ENCODE data around the gene LOXL1.

The LOXL1 gene

DNA sequence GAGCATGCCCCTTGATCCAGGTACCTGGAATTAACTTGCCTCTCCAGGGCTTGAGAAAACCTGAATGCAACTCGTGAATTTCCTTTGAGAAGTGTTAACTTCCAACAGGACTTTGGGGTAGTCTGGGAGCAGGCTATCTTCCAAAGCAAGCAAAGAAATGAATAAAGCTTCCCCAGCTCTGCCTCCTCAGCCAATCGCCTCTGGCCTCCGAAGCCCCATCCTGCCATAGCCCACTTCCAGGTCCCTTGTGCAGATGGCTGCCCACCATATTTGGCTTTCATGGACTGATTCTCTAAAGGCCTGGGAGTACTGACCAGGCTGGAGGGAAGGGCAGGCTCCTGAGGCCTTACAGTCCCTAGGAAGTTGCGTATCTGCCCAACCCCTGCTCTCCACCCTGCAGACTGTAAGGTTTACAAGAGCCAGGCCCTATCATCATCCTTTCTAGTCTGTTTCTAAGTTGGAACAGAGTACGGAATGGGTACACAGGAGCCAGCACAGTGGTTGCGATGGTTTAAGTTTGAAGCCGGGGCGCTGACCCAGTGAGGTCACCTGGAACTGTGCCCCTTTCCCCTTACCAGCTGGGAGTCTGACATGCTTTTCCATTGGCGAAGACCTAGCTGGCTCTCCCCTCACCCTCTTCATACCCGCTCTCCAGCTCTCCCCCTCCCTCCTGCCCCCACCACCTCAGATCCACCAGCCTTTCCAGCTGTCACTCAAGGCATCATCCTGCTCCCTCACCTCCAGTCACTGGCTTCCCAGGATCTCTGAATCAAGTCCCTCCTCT is 67.1 kb downstream of the LOXL1 start:
- no peak for DNase-seq (ENCODE audit: low spot score)
- H3K27ac ChIP-seq, result peak overlapping the region; percentile 90
- ChIA-PET POLR2A (ENCODE audit: low non-redundant PET) (no interaction called here), CTCF (interaction anchor here (0.5 to 2.5 kb wide), 6 partner anchors 10 to 67 kb away, joined by 3 to 8 read pairs (median 4); partner anchors contain the start of gene LOXL1)
- TF ChIP-seq, protein P1, sequence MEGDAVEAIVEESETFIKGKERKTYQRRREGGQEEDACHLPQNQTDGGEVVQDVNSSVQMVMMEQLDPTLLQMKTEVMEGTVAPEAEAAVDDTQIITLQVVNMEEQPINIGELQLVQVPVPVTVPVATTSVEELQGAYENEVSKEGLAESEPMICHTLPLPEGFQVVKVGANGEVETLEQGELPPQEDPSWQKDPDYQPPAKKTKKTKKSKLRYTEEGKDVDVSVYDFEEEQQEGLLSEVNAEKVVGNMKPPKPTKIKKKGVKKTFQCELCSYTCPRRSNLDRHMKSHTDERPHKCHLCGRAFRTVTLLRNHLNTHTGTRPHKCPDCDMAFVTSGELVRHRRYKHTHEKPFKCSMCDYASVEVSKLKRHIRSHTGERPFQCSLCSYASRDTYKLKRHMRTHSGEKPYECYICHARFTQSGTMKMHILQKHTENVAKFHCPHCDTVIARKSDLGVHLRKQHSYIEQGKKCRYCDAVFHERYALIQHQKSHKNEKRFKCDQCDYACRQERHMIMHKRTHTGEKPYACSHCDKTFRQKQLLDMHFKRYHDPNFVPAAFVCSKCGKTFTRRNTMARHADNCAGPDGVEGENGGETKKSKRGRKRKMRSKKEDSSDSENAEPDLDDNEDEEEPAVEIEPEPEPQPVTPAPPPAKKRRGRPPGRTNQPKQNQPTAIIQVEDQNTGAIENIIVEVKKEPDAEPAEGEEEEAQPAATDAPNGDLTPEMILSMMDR (conservative IDR thresholded peaks at IDR 0.05; ENCODE audit: low read depth), result no peak

DNA sequence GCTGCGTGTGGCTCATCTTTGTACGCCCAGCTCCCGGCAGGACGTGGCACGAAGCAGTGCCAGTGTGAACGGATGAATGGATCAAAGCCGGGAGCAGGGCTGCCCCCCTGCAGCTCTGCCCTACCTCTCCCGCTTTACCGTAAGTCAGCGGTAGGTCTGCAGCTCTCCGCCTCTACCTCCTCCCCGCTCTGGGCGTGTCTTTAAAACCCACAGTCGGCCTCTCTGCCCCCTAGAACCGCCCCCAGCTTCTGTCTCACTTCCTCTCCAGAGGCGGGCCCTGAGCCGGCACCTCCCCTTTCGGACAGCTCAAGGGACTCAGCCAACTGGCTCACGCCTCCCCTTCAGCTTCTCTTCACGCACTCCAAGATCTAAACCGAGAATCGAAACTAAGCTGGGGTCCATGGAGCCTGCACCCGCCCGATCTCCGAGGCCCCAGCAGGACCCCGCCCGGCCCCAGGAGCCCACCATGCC is 68.2 kb downstream of the LOXL1 start, which contains the start of gene PML:
Gene PML, plus strand, starts transcription at position 304 of the 471 bp plus-strand sequence. Its CDS starts 97 bp downstream, at position 401.
- ChIA-PET CTCF (interaction anchor here (0.5 to 2.5 kb wide), 7 partner anchors 11 to 1779 kb away, joined by 3 to 8 read pairs (median 3); partner anchors contain the start of gene LOXL1), POLR2A (ENCODE audit: low non-redundant PET) (interaction anchor here (0.5 to 1.2 kb wide), 4 partner anchors 9 to 360 kb away, joined by 3 to 4 read pairs (median 3); no protein-coding TSS in a partner anchor)
- peak; percentile 97 for DNase-seq (ENCODE audit: low spot score)
- TF ChIP-seq, protein P1 (conservative IDR thresholded peaks at IDR 0.05; ENCODE audit: low read depth), result no peak
- H3K27ac ChIP-seq, result peak within 1 kb of the TSS; percentile 90

DNA sequence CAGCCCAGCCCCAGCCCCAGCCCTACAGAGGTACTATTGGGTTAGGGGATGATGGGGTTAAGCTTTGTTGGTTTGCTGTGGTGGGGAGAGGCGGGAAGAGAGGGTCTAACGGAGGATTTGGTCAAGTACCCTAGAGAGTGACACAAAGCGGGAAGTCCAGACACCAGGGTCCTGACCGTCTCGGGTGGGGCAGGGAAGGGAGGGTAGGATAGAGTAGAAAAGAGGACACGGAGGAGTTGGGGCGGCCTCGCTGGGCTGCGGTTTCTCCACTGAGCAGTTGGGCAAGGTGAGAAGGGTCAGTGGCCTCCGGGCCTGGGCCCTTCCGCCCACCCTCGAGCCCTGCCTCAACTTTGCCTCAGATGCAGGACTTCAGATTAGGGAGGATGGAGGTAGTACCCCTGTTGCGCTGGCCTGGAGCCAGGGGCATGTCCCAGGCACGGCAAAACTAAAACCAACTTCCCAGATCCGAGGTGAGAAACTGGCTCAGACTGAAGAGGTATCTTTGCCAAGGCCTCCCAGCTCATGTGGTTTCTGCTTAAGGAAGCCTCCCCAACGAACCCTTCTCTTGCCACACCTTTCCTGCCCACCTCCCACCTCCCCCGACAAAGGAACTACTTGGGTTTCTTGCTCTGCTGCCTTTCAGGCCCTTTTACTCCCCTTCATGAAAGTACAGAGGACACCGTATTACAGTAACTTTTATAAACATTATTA is 68.8 kb downstream of the LOXL1 start:
- CTCF ChIA-PET, result interaction anchor here (0.5 to 2.5 kb wide), 6 partner anchors 10 to 1779 kb away, joined by 3 to 8 read pairs (median 3); partner anchors contain the start of gene LOXL1
- POLR2A ChIA-PET (ENCODE audit: low non-redundant PET), result interaction anchor here (0.5 to 1.2 kb wide), 3 partner anchors 9 to 361 kb away, joined by 3 to 4 read pairs (median 3); no protein-coding TSS in a partner anchor
- no peak for DNase-seq (ENCODE audit: low spot score)
- peak overlapping the region; percentile 90 for H3K27ac ChIP-seq
- TF ChIP-seq, protein P1 (conservative IDR thresholded peaks at IDR 0.05; ENCODE audit: low read depth), result no peak

DNA sequence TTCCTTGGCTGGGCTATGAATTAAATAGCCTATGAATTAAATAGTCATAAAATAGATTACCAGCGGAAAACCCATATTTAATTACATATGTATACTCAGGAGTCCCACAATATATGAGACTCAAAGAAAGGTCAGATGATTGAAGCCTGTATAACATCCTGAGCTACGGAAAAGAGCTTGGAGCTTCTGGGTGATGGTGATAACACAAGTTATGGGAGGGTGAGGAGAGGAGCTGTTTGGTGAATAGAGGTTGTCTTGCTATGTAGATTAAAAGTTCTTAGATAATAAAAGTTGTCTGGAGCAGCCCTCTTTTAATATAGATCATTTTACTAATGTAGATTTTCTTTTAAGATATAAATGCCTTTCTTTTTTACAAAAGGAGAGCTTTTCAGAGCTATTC is 70.0 kb downstream of the LOXL1 start:
- ChIA-PET CTCF (interaction anchor here (0.5 to 2.5 kb wide), 2 partner anchors 23 to 1397 kb away, joined by 3 to 8 read pairs; no protein-coding TSS in a partner anchor), POLR2A (ENCODE audit: low non-redundant PET) (no interaction called here)
- TF ChIP-seq, protein P1 (conservative IDR thresholded peaks at IDR 0.05; ENCODE audit: low read depth), result no peak
- no peak for DNase-seq (ENCODE audit: low spot score)
- H3K27ac ChIP-seq, result no peak overlapping the region

DNA sequence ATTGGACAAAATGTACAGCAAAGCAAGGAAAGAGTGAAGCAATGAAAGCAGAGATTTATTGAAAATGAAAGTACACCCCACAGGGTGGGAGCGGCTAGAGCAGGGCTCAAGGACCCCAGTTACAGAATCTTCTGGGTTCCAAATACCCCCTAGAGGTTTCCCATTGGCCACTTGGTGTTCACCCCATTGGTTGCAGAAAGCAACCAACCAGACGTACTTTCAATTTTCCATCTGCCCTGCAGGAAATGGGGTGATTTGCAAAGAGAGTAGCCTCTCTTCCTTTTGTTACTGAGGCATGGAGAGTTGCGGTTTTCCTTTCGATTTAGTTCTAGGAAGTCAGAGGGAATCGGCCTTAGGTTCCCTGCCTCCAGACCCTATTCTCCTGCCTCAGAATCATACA is 70.7 kb downstream of the LOXL1 start:
- CTCF ChIA-PET, result no interaction called here
- TF ChIP-seq, protein P1 (conservative IDR thresholded peaks at IDR 0.05; ENCODE audit: low read depth), result no peak
- DNase-seq (ENCODE audit: low spot score), result no peak
- POLR2A ChIA-PET (ENCODE audit: low non-redundant PET), result no interaction called here
- H3K27ac ChIP-seq, result no peak overlapping the region

DNA sequence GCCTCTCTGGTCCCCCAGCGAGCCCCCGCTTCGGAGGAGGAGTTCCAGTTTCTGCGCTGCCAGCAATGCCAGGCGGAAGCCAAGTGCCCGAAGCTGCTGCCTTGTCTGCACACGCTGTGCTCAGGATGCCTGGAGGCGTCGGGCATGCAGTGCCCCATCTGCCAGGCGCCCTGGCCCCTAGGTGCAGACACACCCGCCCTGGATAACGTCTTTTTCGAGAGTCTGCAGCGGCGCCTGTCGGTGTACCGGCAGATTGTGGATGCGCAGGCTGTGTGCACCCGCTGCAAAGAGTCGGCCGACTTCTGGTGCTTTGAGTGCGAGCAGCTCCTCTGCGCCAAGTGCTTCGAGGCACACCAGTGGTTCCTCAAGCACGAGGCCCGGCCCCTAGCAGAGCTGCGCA is 71.7 kb downstream of the LOXL1 start:
- TF ChIP-seq, protein P1 (conservative IDR thresholded peaks at IDR 0.05; ENCODE audit: low read depth), result no peak
- CTCF ChIA-PET, result interaction anchor here (0.7 kb wide), 1 partner anchor 10 kb away, joined by 3 read pairs; no protein-coding TSS in a partner anchor
- H3K27ac ChIP-seq, result peak overlapping the region; percentile 14
- no peak for DNase-seq (ENCODE audit: low spot score)
- POLR2A ChIA-PET (ENCODE audit: low non-redundant PET), result no interaction called here
